ENCODE results near the gene SOX30. TPM values are rescaled to one million over a fixed set of nuclear protein-coding genes. Genes with fewer than 3 reads are reported as not detected.

SOX30 gene
- total RNA-seq, 1 experiment from 2014 or later, result not detected

- TF ChIP-seq CTCF (IDR thresholded peaks at IDR 0.05; ENCODE audit: unreplicated experiment), result no peak
- H3K9me3 Mint-ChIP-seq (ENCODE audit: unreplicated experiment), result peaks cover 12% of the 10 kb centered on the region
- BruUV-seq (replicated peaks), result no TSS peak
- ChIA-PET POLR2A (interaction anchor here (0.7 kb wide), 1 partner anchor 13 kb away, joined by 3 read pairs; no protein-coding TSS in a partner anchor), CTCF (interaction anchor here (1.1 kb wide), 1 partner anchor 181 kb away, joined by 4 read pairs; no protein-coding TSS in a partner anchor)
- no peaks in the 10 kb centered on the region for H3K4me1 Mint-ChIP-seq (ENCODE audit: insufficient read depth, unreplicated experiment)
- no peak overlapping the region for H3K4me3 Mint-ChIP-seq (ENCODE audit: unreplicated experiment)
- no peak overlapping the region for H3K27ac Mint-ChIP-seq (ENCODE audit: low read depth, unreplicated experiment)
- peaks cover 6% of the 10 kb centered on the region for H3K36me3 Mint-ChIP-seq (ENCODE audit: insufficient read depth, unreplicated experiment)
- intact Hi-C loops (cut with micrococcal nuclease), result no loop called here
- no peaks in the 10 kb centered on the region for H3K27me3 Mint-ChIP-seq (ENCODE audit: insufficient read depth, unreplicated experiment)
- DNase-seq (ENCODE audit: unreplicated experiment), result no peak
Measured at GRCh38 chr5:157657516-157657915, 5.3 kb upstream of the SOX30 start.

GRCh38 chr5:157651623-157652376 is 438 bp downstream of the SOX30 start:
- no peaks in the 10 kb centered on the region for H3K36me3 Mint-ChIP-seq (ENCODE audit: insufficient read depth, unreplicated experiment)
- ChIA-PET CTCF (no interaction called here), POLR2A (interaction anchor here (1.1 kb wide), 1 partner anchor 9 kb away, joined by 3 read pairs; no protein-coding TSS in a partner anchor)
- H3K4me1 Mint-ChIP-seq (ENCODE audit: insufficient read depth, unreplicated experiment), result peaks cover 4% of the 10 kb centered on the region
- no peak overlapping the region for H3K27ac Mint-ChIP-seq (ENCODE audit: low read depth, unreplicated experiment)
- BruUV-seq (replicated peaks), result no TSS peak
- H3K4me3 Mint-ChIP-seq (ENCODE audit: unreplicated experiment), result no peak overlapping the region
- no peaks in the 10 kb centered on the region for H3K27me3 Mint-ChIP-seq (ENCODE audit: insufficient read depth, unreplicated experiment)
- no peak for TF ChIP-seq CTCF (IDR thresholded peaks at IDR 0.05; ENCODE audit: unreplicated experiment)
- peaks cover 18% of the 10 kb centered on the region for H3K9me3 Mint-ChIP-seq (ENCODE audit: unreplicated experiment)
- intact Hi-C loops (cut with micrococcal nuclease), result no loop called here
- DNase-seq (ENCODE audit: unreplicated experiment), result no peak

- TF ChIP-seq CTCF (IDR thresholded peaks at IDR 0.05; ENCODE audit: unreplicated experiment), result no peak
- Mint-ChIP-seq H3K4me3 (ENCODE audit: unreplicated experiment) (no peak overlapping the region), H3K36me3 (ENCODE audit: insufficient read depth, unreplicated experiment) (no peaks in the 10 kb centered on the region), H3K4me1 (ENCODE audit: insufficient read depth, unreplicated experiment) (peaks cover 4% of the 10 kb centered on the region), H3K9me3 (ENCODE audit: unreplicated experiment) (peaks cover 18% of the 10 kb centered on the region), H3K27me3 (ENCODE audit: insufficient read depth, unreplicated experiment) (no peaks in the 10 kb centered on the region), H3K27ac (ENCODE audit: low read depth, unreplicated experiment) (no peak overlapping the region)
- ChIA-PET POLR2A (interaction anchor here (0.5 to 0.6 kb wide), 2 partner anchors 91 to 104 kb away, joined by 3 read pairs; no protein-coding TSS in a partner anchor), CTCF (no interaction called here)
- intact Hi-C loops (cut with micrococcal nuclease), result no loop called here
- BruUV-seq (replicated peaks), result no TSS peak
- no peak for DNase-seq (ENCODE audit: unreplicated experiment)
Measured at GRCh38 chr5:157650991-157651611, 1.1 kb downstream of the SOX30 start.

GRCh38 chr5:157649101-157649500 is 3.1 kb downstream of the SOX30 start:
- no peak for TF ChIP-seq CTCF (IDR thresholded peaks at IDR 0.05; ENCODE audit: unreplicated experiment)
- H3K27ac Mint-ChIP-seq (ENCODE audit: low read depth, unreplicated experiment), result no peak overlapping the region
- no peak overlapping the region for H3K4me3 Mint-ChIP-seq (ENCODE audit: unreplicated experiment)
- H3K9me3 Mint-ChIP-seq (ENCODE audit: unreplicated experiment), result peaks cover 18% of the 10 kb centered on the region
- POLR2A ChIA-PET, result no interaction called here
- no peaks in the 10 kb centered on the region for H3K36me3 Mint-ChIP-seq (ENCODE audit: insufficient read depth, unreplicated experiment)
- peaks cover 4% of the 10 kb centered on the region for H3K4me1 Mint-ChIP-seq (ENCODE audit: insufficient read depth, unreplicated experiment)
- BruUV-seq (replicated peaks), result no TSS peak
- no peaks in the 10 kb centered on the region for H3K27me3 Mint-ChIP-seq (ENCODE audit: insufficient read depth, unreplicated experiment)
- intact Hi-C loops (cut with micrococcal nuclease), result no loop called here
- CTCF ChIA-PET, result interaction anchor here (0.6 kb wide), 1 partner anchor 63 kb away, joined by 3 read pairs; no protein-coding TSS in a partner anchor
- DNase-seq (ENCODE audit: unreplicated experiment), result no peak

Data from MCF 10A (cell line).